AG09319 (cell line): ENCODE data around the gene LSM2.
"Not testable (repeated sequence)": the region's sequence is repeated elsewhere in the genome, so short reads cannot be mapped to it uniquely, and the experiment has no call there.

Experiments used
- DNase-seq: peaks from one replicate; pipeline ENCODE4 v3.0.0-alpha.2; 2010; ENCODE audit warnings: low read depth; ENCODE audit errors: extremely low read depth
- CTCF ChIP-seq: IDR thresholded peaks from 2 replicates; pipeline ENCODE4 v1.5.1; 2011; ENCODE audit warnings: low read depth, mild to moderate bottlenecking, inconsistent platforms, low read length, moderate library complexity

LSM2 gene

GRCh38 chr6:31806470-31807272 lies at the start of gene LSM2:
Gene LSM2, minus strand, starts transcription at chr6:31806966. Its CDS starts 209 bp downstream, at chr6:31806757.
- DNase-seq = peak; percentile 95
- peak; percentile 8 for TF ChIP-seq CTCF

- DNase-seq = not testable (repeated sequence)
Measured at GRCh38 chr6:31851980-31852718, 45.4 kb upstream of the LSM2 start.

- no peak for TF ChIP-seq CTCF
- DNase-seq = no peak
Measured at GRCh38 chr6:31851485-31851832, 44.7 kb upstream of the LSM2 start.

GRCh38 chr6:31850765-31851484 lies 44.2 kb upstream of the LSM2 start:
- no peak for TF ChIP-seq CTCF

GRCh38 chr6:31847276-31847978 lies 40.7 kb upstream of the LSM2 start:
- DNase-seq = no peak
- TF ChIP-seq CTCF = no peak

More at GRCh38 chr6:31850765-31851484, 44.2 kb upstream of the LSM2 start:
- DNase-seq = no peak

GRCh38 chr6:31844507-31844906 lies 37.7 kb upstream of the LSM2 start:
- TF ChIP-seq CTCF = no peak
- no peak for DNase-seq

- TF ChIP-seq CTCF = no peak
- DNase-seq = no peak
Measured at GRCh38 chr6:31842053-31842452, 35.3 kb upstream of the LSM2 start.

- DNase-seq = not testable (repeated sequence)
Measured at GRCh38 chr6:31839779-31840126, 33.0 kb upstream of the LSM2 start.
